Hepatocyte (in vitro differentiated cells): ENCODE measurements around the gene CAMKMT. TPM values are rescaled to one million over a fixed set of nuclear protein-coding genes. Genes with fewer than 3 reads are reported as not detected.

ENCODE experiments used
- DNase-seq: peaks from one replicate; pipeline ENCODE4 v3.0.0-alpha.2; 2016; ENCODE audit warnings: low spot score
- H2AFZ ChIP-seq: fragments of 200-600 bp; sonication (generic); 2 replicates; pipeline ENCODE4 v1.6.0; 2016; ENCODE audit warnings: antibody characterized with exemption, mild to moderate bottlenecking
- H3K27ac ChIP-seq: fragments of 200-600 bp; sonication (generic); 2 replicates; pipeline ENCODE4 v1.5.1; 2016; ENCODE audit warnings: mild to moderate bottlenecking
- H3K27me3 ChIP-seq: fragments of 200-600 bp; sonication (generic); 2 replicates; pipeline ENCODE4 v1.6.1; 2016
- H3K36me3 ChIP-seq: fragments of 200-600 bp; sonication (generic); replicated peaks from 2 replicates; pipeline ENCODE4 v1.5.1; 2016; ENCODE audit warnings: low read depth; ENCODE audit not compliant: insufficient read depth
- H3K4me1 ChIP-seq: fragments of 200-600 bp; sonication (generic); 2 replicates; pipeline ENCODE4 v1.5.1; 2016; ENCODE audit warnings: mild to moderate bottlenecking, moderate library complexity; ENCODE audit not compliant: insufficient read depth
- H3K4me2 ChIP-seq: fragments of 200-600 bp; sonication (generic); 2 replicates; pipeline ENCODE4 v1.6.0; 2016
- H3K4me3 ChIP-seq: fragments of 200-600 bp; sonication (generic); 2 replicates; pipeline ENCODE4 v1.5.1; 2016; ENCODE audit warnings: mild to moderate bottlenecking
- H3K79me2 ChIP-seq: fragments of 200-600 bp; sonication (generic); 2 replicates; pipeline ENCODE4 v1.6.0; 2017; ENCODE audit warnings: mild to moderate bottlenecking
- H3K9me2 ChIP-seq: fragments of 200-600 bp; sonication (generic); replicated peaks from 2 replicates; pipeline ENCODE4 v1.6.0; 2017; ENCODE audit warnings: mild to moderate bottlenecking; ENCODE audit not compliant: insufficient read depth
- H3K9me3 ChIP-seq: fragments of 200-600 bp; sonication (generic); 2 replicates; pipeline ENCODE4 v1.5.1; 2016; ENCODE audit warnings: low read depth, mild to moderate bottlenecking
- H4K20me1 ChIP-seq: fragments of 200-600 bp; sonication (generic); 2 replicates; pipeline ENCODE4 v1.6.0; 2016; ENCODE audit warnings: mild to moderate bottlenecking; ENCODE audit not compliant: insufficient read depth, poor library complexity, severe bottlenecking
- EZH2 ChIP-seq: fragments of 200-600 bp; sonication (generic); IDR thresholded peaks from 2 replicates; pipeline ENCODE4 v1.6.1; 2016; ENCODE audit warnings: antibody characterized with exemption, mild to moderate bottlenecking, borderline replicate concordance
- EZH2phosphoT487 ChIP-seq: fragments of 200-600 bp; sonication (generic); IDR thresholded peaks from one replicate; pipeline ENCODE4 v1.6.1; 2018; ENCODE audit warnings: antibody characterized with exemption, mild to moderate bottlenecking, low read depth, moderate library complexity; ENCODE audit not compliant: unreplicated experiment, severe bottlenecking
- WGBS: methylation state at CpG from one replicate; pipeline ENCODE4 v1.1.6; 2016; ENCODE audit warnings: low lambda C conversion rate; ENCODE audit errors: missing lambda C conversion rate; 5-methylcytosine and 5-hydroxymethylcytosine counted together
- polyA plus RNA-seq: library from polyadenylated mRNA; unstranded; fragments of >200 nt; fragmentation: Nextera tagmentation; extraction: Ambion mirVana; gene quantifications from 2 replicates; pipeline ENCODE4 v1.2.1, GENCODE V29; 2016
- total RNA-seq: library from RNA; depleted of rRNA; stranded (reverse); fragments of >200 nt; gene quantifications from 2 replicates; pipeline ENCODE4 v1.2.3, GENCODE V29; 2014
- TF ChIP-seq, protein P1 (sequence below): fragments of 200-600 bp; sonication (generic); IDR thresholded peaks from 2 replicates; pipeline ENCODE4 v1.5.1; 2016; ENCODE audit warnings: antibody characterized with exemption, mild to moderate bottlenecking; ENCODE audit not compliant: poor library complexity

Gene CAMKMT
- total and polyA plus RNA-seq, 2 experiments from 2014 or later, result 10.3 to 12.7 TPM

DNA sequence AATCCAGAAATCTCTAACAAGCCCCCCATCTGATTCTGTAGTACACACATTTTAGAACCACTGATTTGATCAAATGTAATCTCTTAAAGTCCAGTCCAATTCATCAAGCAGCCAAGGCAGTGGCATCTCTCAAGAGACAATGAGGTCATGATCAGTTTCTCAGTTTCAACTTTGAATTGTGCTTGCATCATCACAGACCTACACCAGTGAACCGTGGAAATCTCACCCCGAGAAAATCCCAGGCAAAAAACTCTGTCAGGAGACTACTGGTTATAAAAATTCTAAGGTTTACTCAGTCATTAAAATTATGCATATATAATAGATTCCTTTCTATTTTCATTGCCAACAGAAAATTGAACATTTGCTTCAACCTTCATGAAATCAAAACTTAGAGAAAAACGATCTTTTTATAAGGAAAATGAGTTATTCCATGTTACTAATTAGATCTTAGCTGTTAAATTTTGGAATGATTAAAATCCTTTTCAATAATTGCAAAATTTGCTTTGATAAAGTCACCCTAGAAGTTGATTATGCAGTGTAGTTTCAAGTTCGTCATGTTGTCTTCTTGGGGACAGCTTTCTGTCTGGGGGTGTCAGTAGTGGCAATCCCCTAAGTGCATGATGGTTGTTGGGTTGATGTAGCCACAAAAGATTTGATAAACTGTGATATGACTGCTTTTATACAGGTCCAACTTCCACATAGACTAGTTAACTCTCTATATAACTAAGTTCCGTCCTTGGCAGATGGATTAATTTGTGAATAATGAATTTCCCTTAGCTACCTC, 235.0 kb downstream of the CAMKMT start:
- H3K27ac ChIP-seq, result no peak overlapping the region
- no peaks in the 10 kb centered on the region for H3K36me3 ChIP-seq
- TF ChIP-seq EZH2 (no peak), EZH2phosphoT487 (no peak)
- TF ChIP-seq, protein P1, sequence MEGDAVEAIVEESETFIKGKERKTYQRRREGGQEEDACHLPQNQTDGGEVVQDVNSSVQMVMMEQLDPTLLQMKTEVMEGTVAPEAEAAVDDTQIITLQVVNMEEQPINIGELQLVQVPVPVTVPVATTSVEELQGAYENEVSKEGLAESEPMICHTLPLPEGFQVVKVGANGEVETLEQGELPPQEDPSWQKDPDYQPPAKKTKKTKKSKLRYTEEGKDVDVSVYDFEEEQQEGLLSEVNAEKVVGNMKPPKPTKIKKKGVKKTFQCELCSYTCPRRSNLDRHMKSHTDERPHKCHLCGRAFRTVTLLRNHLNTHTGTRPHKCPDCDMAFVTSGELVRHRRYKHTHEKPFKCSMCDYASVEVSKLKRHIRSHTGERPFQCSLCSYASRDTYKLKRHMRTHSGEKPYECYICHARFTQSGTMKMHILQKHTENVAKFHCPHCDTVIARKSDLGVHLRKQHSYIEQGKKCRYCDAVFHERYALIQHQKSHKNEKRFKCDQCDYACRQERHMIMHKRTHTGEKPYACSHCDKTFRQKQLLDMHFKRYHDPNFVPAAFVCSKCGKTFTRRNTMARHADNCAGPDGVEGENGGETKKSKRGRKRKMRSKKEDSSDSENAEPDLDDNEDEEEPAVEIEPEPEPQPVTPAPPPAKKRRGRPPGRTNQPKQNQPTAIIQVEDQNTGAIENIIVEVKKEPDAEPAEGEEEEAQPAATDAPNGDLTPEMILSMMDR, result no peak
- no peak for DNase-seq
- H3K9me3 ChIP-seq, result peaks cover 6% of the 10 kb centered on the region
- H2AFZ ChIP-seq, result no peak overlapping the region
- H3K4me2 ChIP-seq, result no peak overlapping the region
- H3K4me3 ChIP-seq, result no peak overlapping the region
- 82% methylated on average over 5 of the region's 5 CpGs for WGBS
- no peaks in the 10 kb centered on the region for H4K20me1 ChIP-seq
- no peaks in the 10 kb centered on the region for H3K4me1 ChIP-seq
- H3K27me3 ChIP-seq, result no peaks in the 10 kb centered on the region
- H3K9me2 ChIP-seq, result no peaks in the 10 kb centered on the region
- H3K79me2 ChIP-seq, result no peaks in the 10 kb centered on the region

DNA sequence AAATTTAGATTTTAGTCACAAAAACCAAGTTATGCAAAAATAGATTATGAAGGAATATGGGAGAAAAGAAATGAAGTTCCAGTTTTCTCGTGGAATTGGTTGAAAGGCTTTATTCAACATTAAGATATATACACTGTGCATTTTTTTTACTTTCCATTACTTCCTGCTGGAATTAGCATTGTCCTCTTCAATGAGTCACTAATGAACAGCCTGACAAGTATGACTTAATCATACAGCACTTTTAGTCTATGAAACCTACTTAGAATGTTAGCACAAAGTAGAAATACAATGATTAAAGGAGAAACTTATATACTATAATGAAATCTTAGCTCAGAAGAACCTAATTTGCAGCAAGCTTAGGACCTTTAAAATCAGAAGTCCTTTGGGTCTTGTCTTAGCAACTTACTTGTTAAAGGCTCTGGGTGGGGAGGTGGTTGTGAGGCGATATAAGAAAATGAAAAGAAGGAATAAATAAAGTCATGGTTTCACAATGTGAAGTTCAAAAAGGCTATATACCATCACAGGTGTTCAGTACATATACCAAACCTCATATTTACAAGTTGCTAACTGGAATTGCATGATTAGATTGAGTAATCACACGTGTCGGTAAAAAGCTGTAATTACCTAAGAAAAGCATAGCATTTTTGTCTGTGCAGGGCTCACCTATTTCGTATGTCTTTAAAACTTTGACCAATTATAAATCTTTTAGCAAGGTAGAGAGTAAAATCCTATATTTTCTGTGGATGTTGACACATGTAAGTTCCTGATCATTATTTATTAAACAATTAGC, 236.8 kb downstream of the CAMKMT start:
- 73% methylated on average over 5 of the region's 5 CpGs for whole genome bisulfite sequencing
- H3K27me3 ChIP-seq, result no peaks in the 10 kb centered on the region
- no peak overlapping the region for H3K27ac ChIP-seq
- no peaks in the 10 kb centered on the region for H3K9me2 ChIP-seq
- no peaks in the 10 kb centered on the region for H4K20me1 ChIP-seq
- H3K9me3 ChIP-seq, result peaks cover 6% of the 10 kb centered on the region
- H3K4me1 ChIP-seq, result no peaks in the 10 kb centered on the region
- TF ChIP-seq EZH2 (no peak), EZH2phosphoT487 (no peak)
- TF ChIP-seq, protein P1, result no peak
- no peak overlapping the region for H3K4me3 ChIP-seq
- H2AFZ ChIP-seq, result no peak overlapping the region
- H3K36me3 ChIP-seq, result no peaks in the 10 kb centered on the region
- no peaks in the 10 kb centered on the region for H3K79me2 ChIP-seq
- H3K4me2 ChIP-seq, result no peak overlapping the region
- DNase-seq, result no peak

- Histone ChIP-seq H3K4me2 (no peak overlapping the region), H3K9me3 (peaks cover 6% of the 10 kb centered on the region), H2AFZ (no peak overlapping the region), H4K20me1 (no peaks in the 10 kb centered on the region), H3K27ac (no peak overlapping the region), H3K79me2 (no peaks in the 10 kb centered on the region), H3K9me2 (no peaks in the 10 kb centered on the region), H3K4me3 (no peak overlapping the region), H3K4me1 (no peaks in the 10 kb centered on the region), H3K36me3 (no peaks in the 10 kb centered on the region), H3K27me3 (no peaks in the 10 kb centered on the region)
- 39% methylated on average over 1 of the region's 1 CpG for WGBS
- no peak for DNase-seq
- TF ChIP-seq, protein P1, result no peak
- TF ChIP-seq EZH2phosphoT487, result no peak
- TF ChIP-seq EZH2, result no peak
These were observed 237.4 kb downstream of the CAMKMT start for GRCh38 chr2:44599130-44599529.
